ENCODE results near the gene HIVEP1. TPM values are rescaled to one million over a fixed set of nuclear protein-coding genes. Genes with fewer than 3 reads are reported as not detected.

The HIVEP1 gene
- polyA plus RNA-seq, 1 of the 3 experiments (the other 2 are of a cell fraction), result 7.7 TPM

GRCh38 chr6:12028213-12028612, 16.1 kb downstream of the HIVEP1 start:
- ChIA-PET POLR2A (no interaction called here), CTCF (interaction anchor here (0.9 to 1.5 kb wide), 2 partner anchors 11 to 15 kb away, joined by 3 to 5 read pairs; no protein-coding TSS in a partner anchor)
- peaks cover 14% of the 10 kb centered on the region for H3K9me3 ChIP-seq
- H3K9me2 ChIP-seq, result no peaks in the 10 kb centered on the region
- TF ChIP-seq TCF12 (IDR thresholded peaks at IDR 0.05) (no peak), RXRA (IDR thresholded peaks at IDR 0.05; ENCODE audit: borderline replicate concordance, low read depth) (no peak), TEAD4 (IDR thresholded peaks at IDR 0.05; ENCODE audit: borderline replicate concordance, insufficient read depth) (no peak), ELF1 (IDR thresholded peaks at IDR 0.05) (no peak), USF1 (IDR thresholded peaks at IDR 0.05; ENCODE audit: borderline replicate concordance, low read depth) (no peak), TAF1 (IDR thresholded peaks at IDR 0.05; ENCODE audit: borderline replicate concordance, low read depth, low read length) (no peak), SIN3A (IDR thresholded peaks at IDR 0.05; ENCODE audit: borderline replicate concordance, low read depth, low read length) (no peak), YY1 (IDR thresholded peaks at IDR 0.05; ENCODE audit: low read depth) (no peak), NRF1 (IDR thresholded peaks at IDR 0.05; ENCODE audit: low read depth, low read length) (no peak), CHD2 (IDR thresholded peaks at IDR 0.05; ENCODE audit: low read length, partially characterized antibody) (no peak), POLR2AphosphoS5 (IDR thresholded peaks at IDR 0.05; ENCODE audit: low read depth, low read length) (no peak), JUND (IDR thresholded peaks at IDR 0.05) (no peak), EZH2phosphoT487 (IDR thresholded peaks at IDR 0.05; ENCODE audit: borderline replicate concordance, low read depth) (no peak), FOXM1 (IDR thresholded peaks at IDR 0.05; ENCODE audit: low read depth) (no peak), NFIC (IDR thresholded peaks at IDR 0.05; ENCODE audit: borderline replicate concordance) (no peak)
- no peak overlapping the region for H3K4me2 ChIP-seq
- H3K27me3 ChIP-seq (ENCODE audit: insufficient read depth), result no peaks in the 10 kb centered on the region
- no peak overlapping the region for H3K4me3 ChIP-seq (ENCODE audit: low read depth in 2 of 2, low read length in 1 of 2)
- H3K36me3 ChIP-seq (replicated peaks in 1 of 2; ENCODE audit: control insufficient read depth in 1 of 2, insufficient read depth in 2 of 2, low read length in 1 of 2), result peaks cover 19 to 45% of the 10 kb centered on the region in 2 experiments
- no peaks in the 10 kb centered on the region for H4K20me1 ChIP-seq (ENCODE audit: insufficient read depth)
- peaks cover 95% of the 10 kb centered on the region for H3K79me2 ChIP-seq (ENCODE audit: insufficient read depth)
- H3F3A ChIP-seq (replicated peaks; ENCODE audit: insufficient read depth), result peaks cover 13% of the 10 kb centered on the region
- DNase-seq, result no peak
- WGBS (ENCODE audit: low lambda C conversion rate), result 93% methylated on average over 4 of the region's 4 CpGs
- peaks cover 2 to 21% of the 10 kb centered on the region in 2 experiments for H3K4me1 ChIP-seq (ENCODE audit: control insufficient read depth in 1 of 2, insufficient read depth in 2 of 2, low read depth in 1 of 2, low read length in 1 of 2)
- no peak overlapping the region for H3K9ac ChIP-seq
- no peak overlapping the region for H3K27ac ChIP-seq (ENCODE audit: low read depth in 2 of 2, low read length in 1 of 2)
- no peak overlapping the region for H2AFZ ChIP-seq (ENCODE audit: low read depth)

DNA sequence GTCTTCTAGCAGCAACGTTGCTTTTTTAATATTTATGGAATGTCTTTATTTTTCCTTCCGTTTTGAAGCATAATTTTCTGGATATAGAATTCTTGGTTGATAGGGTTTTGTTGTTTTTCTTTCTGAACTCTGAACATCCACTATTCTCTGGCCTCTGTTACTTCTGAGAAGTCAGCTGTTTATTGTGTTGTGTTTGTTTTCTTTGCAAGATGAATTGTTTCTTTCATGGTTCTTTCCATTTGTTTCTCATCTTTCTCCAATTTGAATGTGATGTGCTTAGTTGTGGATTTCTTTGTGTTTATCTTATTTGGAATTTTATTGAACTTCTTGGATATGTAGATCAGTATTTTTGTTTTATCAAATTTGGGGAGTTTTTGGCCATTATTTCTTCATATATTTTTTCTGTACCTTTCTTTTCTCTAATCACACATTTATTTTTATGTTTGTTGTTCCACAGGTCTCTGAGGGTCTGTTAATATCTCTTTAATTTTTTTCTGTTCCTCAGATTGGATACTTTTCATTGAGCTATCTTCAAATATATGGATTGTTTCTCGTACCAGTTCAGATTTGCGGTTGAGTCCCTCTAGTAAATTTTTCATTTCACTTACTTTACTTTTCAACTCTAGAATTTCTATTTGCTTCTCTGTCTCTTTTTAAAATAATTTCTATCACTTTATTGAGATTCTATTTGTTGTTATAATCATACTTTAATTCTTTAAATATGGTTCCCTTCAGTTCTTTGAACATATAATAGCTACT, 18.0 kb downstream of the HIVEP1 start:
- H3K4me1 ChIP-seq (ENCODE audit: control insufficient read depth in 1 of 2, insufficient read depth in 2 of 2, low read depth in 1 of 2, low read length in 1 of 2), result peaks cover 4 to 13% of the 10 kb centered on the region in 2 experiments; a peak in 3 of 4 replicates

More for the DNA sequence above, 18.0 kb downstream of the HIVEP1 start:
- H3K9me3 ChIP-seq, result peaks cover 14% of the 10 kb centered on the region
- H3K4me2 ChIP-seq, result no peak overlapping the region
- no peak overlapping the region for H2AFZ ChIP-seq (ENCODE audit: low read depth)
- H3K79me2 ChIP-seq (ENCODE audit: insufficient read depth), result peaks cover 96% of the 10 kb centered on the region
- CTCF ChIA-PET, result no interaction called here
- no peaks in the 10 kb centered on the region for H4K20me1 ChIP-seq (ENCODE audit: insufficient read depth)
- H3K36me3 ChIP-seq (replicated peaks in 1 of 2; ENCODE audit: control insufficient read depth in 1 of 2, insufficient read depth in 2 of 2, low read length in 1 of 2), result peaks cover 19 to 51% of the 10 kb centered on the region in 2 experiments
- DNase-seq, result no peak
- H3F3A ChIP-seq (replicated peaks; ENCODE audit: insufficient read depth), result peaks cover 8% of the 10 kb centered on the region
- H3K27me3 ChIP-seq (ENCODE audit: insufficient read depth), result no peaks in the 10 kb centered on the region
- H3K9me2 ChIP-seq, result no peaks in the 10 kb centered on the region
- 98% methylated on average over 4 of the region's 4 CpGs for WGBS (ENCODE audit: low lambda C conversion rate)
- no peak overlapping the region for H3K9ac ChIP-seq
- TF ChIP-seq ELF1 (IDR thresholded peaks at IDR 0.05), result no peak
- no peak for TF ChIP-seq GATA2 (CRISPR knock-in tag; IDR thresholded peaks at IDR 0.05)
- TF ChIP-seq TAF1 (IDR thresholded peaks at IDR 0.05; ENCODE audit: borderline replicate concordance, low read depth, low read length), result no peak
- no peak for TF ChIP-seq RCOR1 (IDR thresholded peaks at IDR 0.05; ENCODE audit: low read length)
- TF ChIP-seq FOXJ3 (CRISPR knock-in tag; IDR thresholded peaks at IDR 0.05), result no peak
- no peak for TF ChIP-seq YY1 (IDR thresholded peaks at IDR 0.05; ENCODE audit: low read depth)
- TF ChIP-seq FOSL2 (IDR thresholded peaks at IDR 0.05; ENCODE audit: borderline replicate concordance, low read depth), result no peak
- TF ChIP-seq RAD21 (IDR thresholded peaks at IDR 0.05; ENCODE audit: low read length), result no peak
- H3K4me3 ChIP-seq (ENCODE audit: low read depth in 2 of 2, low read length in 1 of 2), result no peak overlapping the region
- POLR2A ChIA-PET, result no interaction called here
- H3K27ac ChIP-seq (ENCODE audit: low read depth in 2 of 2, low read length in 1 of 2), result no peak overlapping the region

Measured in SK-N-SH (cell line).